OCI-LY3 (cell line): ENCODE results near the gene GRN.

Experiments
- CTCF ChIP-seq: fragments of 200-600, 300-600 bp; sonication (generic); IDR thresholded peaks from 2 replicates; pipeline ENCODE4 v1.5.1; 2014; ENCODE audit warnings: antibody characterized with exemption, low read length, low read depth
- EZH2phosphoT487 ChIP-seq: fragments of 200-600 bp; shearing (Covaris generic); IDR thresholded peaks from 2 replicates; pipeline ENCODE4 v1.6.1; 2018; ENCODE audit warnings: antibody characterized with exemption, mixed run types, low read depth

DNA sequence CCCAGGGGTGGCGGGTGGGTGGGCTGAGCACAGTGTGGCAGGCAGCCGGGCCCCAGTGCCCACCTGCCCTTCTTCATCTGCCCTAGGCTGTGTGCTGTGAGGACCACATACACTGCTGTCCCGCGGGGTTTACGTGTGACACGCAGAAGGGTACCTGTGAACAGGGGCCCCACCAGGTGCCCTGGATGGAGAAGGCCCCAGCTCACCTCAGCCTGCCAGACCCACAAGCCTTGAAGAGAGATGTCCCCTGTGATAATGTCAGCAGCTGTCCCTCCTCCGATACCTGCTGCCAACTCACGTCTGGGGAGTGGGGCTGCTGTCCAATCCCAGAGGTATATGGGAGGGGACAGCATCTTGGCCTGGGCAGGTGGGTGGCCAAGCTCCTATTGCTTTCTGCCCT lies 6.4 kb downstream of the GRN start:
- TF ChIP-seq CTCF (no peak), EZH2phosphoT487 (no peak)
